GM12892 (cell line): ENCODE results near the gene MS4A3.

Experiments used
- POLR2A ChIP-seq: IDR thresholded peaks from 2 replicates; pipeline ENCODE4 v1.6.1; 2011; ENCODE audit warnings: low read depth, low read length, control low read depth
- POLR2AphosphoS5 ChIP-seq: IDR thresholded peaks from 2 replicates; pipeline ENCODE4 v1.6.1; 2011; ENCODE audit warnings: low read depth, low read length, control low read depth
- TAF1 ChIP-seq: IDR thresholded peaks from 2 replicates; pipeline ENCODE4 v1.6.1; 2011; ENCODE audit warnings: low read depth, mild to moderate bottlenecking, control low read depth, low read length, borderline replicate concordance

DNA sequence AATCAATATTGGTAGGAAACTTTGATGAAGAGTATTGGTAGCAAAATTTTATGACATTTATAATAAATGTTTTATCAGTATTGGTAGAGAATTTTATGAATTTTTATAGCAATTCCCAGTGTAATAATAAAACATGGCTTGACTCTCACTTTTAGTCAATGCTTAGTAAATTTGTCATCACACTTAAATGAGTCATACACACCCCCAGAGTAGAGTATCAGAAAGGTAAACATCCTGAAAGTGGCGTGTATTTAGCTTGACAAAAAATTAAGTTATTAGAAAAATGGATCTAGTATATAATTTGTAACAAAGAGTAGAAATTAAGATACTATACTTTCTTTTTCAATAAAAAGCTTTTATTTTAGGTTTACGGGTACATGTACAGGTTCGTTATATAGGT, 2.6 kb downstream of the MS4A3 start:
- TF ChIP-seq POLR2A: no peak
- no peak for TF ChIP-seq TAF1
- no peak for TF ChIP-seq POLR2AphosphoS5
